RWPE2 (cell line): ENCODE results near the gene FMO5.

Experiments
- ATAC-seq: fragments of 200-7000 bp; cut with Tn5 transposase; 3 replicates; pipeline ENCODE4 v1.9.1; 2021; ENCODE audit warnings: low read depth
- DNase-seq: peaks from one replicate; pipeline ENCODE4 v3.0.0-alpha.2; 2020; ENCODE audit warnings: low spot score
- H3K27ac ChIP-seq: fragments of 450-650 bp; 2 replicates; pipeline ENCODE4 v1.5.1; 2017; ENCODE audit warnings: mild to moderate bottlenecking; ENCODE audit not compliant: poor library complexity, severe bottlenecking
- H3K27me3 ChIP-seq: fragments of 250-450 bp; sonication (Bioruptor Pico); 2 replicates; pipeline ENCODE4 v1.5.1; 2021; ENCODE audit warnings: mild to moderate bottlenecking, moderate library complexity; ENCODE audit not compliant: insufficient read depth, poor library complexity, severe bottlenecking
- H3K36me3 ChIP-seq: fragments of 250-450 bp; sonication (Bioruptor Pico); 2 replicates; pipeline ENCODE4 v1.5.1; 2020; ENCODE audit warnings: low read depth, mild to moderate bottlenecking, moderate library complexity
- H3K4me1 ChIP-seq: fragments of 250-450 bp; sonication (Bioruptor Pico); 2 replicates; pipeline ENCODE4 v1.5.1; 2021; ENCODE audit warnings: mild to moderate bottlenecking, moderate library complexity; ENCODE audit not compliant: insufficient read depth, poor library complexity, severe bottlenecking
- H3K4me3 ChIP-seq: fragments of 250-450 bp; sonication (Bioruptor Pico); 2 replicates; pipeline ENCODE4 v1.5.1; 2021; ENCODE audit warnings: mild to moderate bottlenecking, moderate library complexity; ENCODE audit not compliant: severe bottlenecking
- H3K9me3 ChIP-seq: fragments of 250-450 bp; sonication (Bioruptor Pico); 2 replicates; pipeline ENCODE4 v1.5.1; 2021; ENCODE audit warnings: mild to moderate bottlenecking, moderate library complexity; ENCODE audit not compliant: severe bottlenecking
- CTCF ChIP-seq: fragments of 450-650 bp; IDR thresholded peaks from one replicate; pipeline ENCODE4 v1.5.1; 2017; ENCODE audit warnings: mild to moderate bottlenecking, moderate library complexity; ENCODE audit not compliant: poor library complexity, severe bottlenecking

The FMO5 gene

GRCh38 chr1:147211577-147211976, 13.6 kb downstream of the FMO5 start:
- no peaks in the 10 kb centered on the region for H3K27me3 ChIP-seq
- DNase-seq (no peak), ATAC-seq (no peak)
- H3K36me3 ChIP-seq: no peaks in the 10 kb centered on the region
- H3K4me3 ChIP-seq: no peak overlapping the region
- TF ChIP-seq CTCF: no peak
- no peaks in the 10 kb centered on the region for H3K9me3 ChIP-seq
- no peaks in the 10 kb centered on the region for H3K4me1 ChIP-seq
- no peak overlapping the region for H3K27ac ChIP-seq

GRCh38 chr1:147210987-147211386, 14.2 kb downstream of the FMO5 start:
- no peaks in the 10 kb centered on the region for H3K9me3 ChIP-seq
- H3K36me3 ChIP-seq: no peaks in the 10 kb centered on the region
- ATAC-seq: no peak
- no peak for TF ChIP-seq CTCF
- H3K4me3 ChIP-seq: no peak overlapping the region
- no peaks in the 10 kb centered on the region for H3K27me3 ChIP-seq
- no peaks in the 10 kb centered on the region for H3K4me1 ChIP-seq
- H3K27ac ChIP-seq: no peak overlapping the region
- no peak for DNase-seq

- DNase-seq (no peak), ATAC-seq (no peak)
- Histone ChIP-seq H3K4me3 (no peak overlapping the region), H3K9me3 (no peaks in the 10 kb centered on the region), H3K4me1 (no peaks in the 10 kb centered on the region), H3K36me3 (no peaks in the 10 kb centered on the region), H3K27ac (no peak overlapping the region), H3K27me3 (no peaks in the 10 kb centered on the region)
- no peak for TF ChIP-seq CTCF
These were observed 15.0 kb downstream of the FMO5 start for GRCh38 chr1:147209825-147210821.

- no peak overlapping the region for H3K4me3 ChIP-seq
- no peaks in the 10 kb centered on the region for H3K4me1 ChIP-seq
- no peaks in the 10 kb centered on the region for H3K27me3 ChIP-seq
- H3K27ac ChIP-seq: no peak overlapping the region
- TF ChIP-seq CTCF: no peak
- DNase-seq (no peak), ATAC-seq (no peak)
- H3K9me3 ChIP-seq: no peaks in the 10 kb centered on the region
- H3K36me3 ChIP-seq: no peaks in the 10 kb centered on the region
These were observed 16.5 kb downstream of the FMO5 start for GRCh38 chr1:147208619-147209018.

- Histone ChIP-seq H3K9me3 (no peaks in the 10 kb centered on the region), H3K4me3 (no peak overlapping the region), H3K36me3 (no peaks in the 10 kb centered on the region), H3K27me3 (no peaks in the 10 kb centered on the region), H3K27ac (no peak overlapping the region), H3K4me1 (no peaks in the 10 kb centered on the region)
- ATAC-seq (no peak), DNase-seq (no peak)
- no peak for TF ChIP-seq CTCF
These were observed 17.9 kb downstream of the FMO5 start for GRCh38 chr1:147207192-147207591.
